Measurements from ENCODE around the gene EIF4A3.

Gene EIF4A3

GRCh38 chr17:80102664-80103448 is 44.1 kb downstream of the EIF4A3 start:
- Histone ChIP-seq H3K9ac (ENCODE audit: low read depth, low read length) (peak overlapping the region; percentile 5), H3K27me3 (ENCODE audit: control insufficient read depth, insufficient read depth, low read length) (peaks cover 5% of the 10 kb centered on the region), H3K4me3 (ENCODE audit: low read depth, low read length) (no peak overlapping the region), H3K4me1 (ENCODE audit: control insufficient read depth, insufficient read depth, low read length) (peaks cover 3% of the 10 kb centered on the region), H3K36me3 (ENCODE audit: control insufficient read depth, insufficient read depth, low read length) (no peaks in the 10 kb centered on the region), H3K9me3 (ENCODE audit: control insufficient read depth, insufficient read depth, low read length) (no peaks in the 10 kb centered on the region)

GRCh38 chr17:80101946-80102663 is 44.8 kb downstream of the EIF4A3 start:
- H3K36me3 ChIP-seq (ENCODE audit: control insufficient read depth, insufficient read depth, low read length) = no peaks in the 10 kb centered on the region
- H3K9ac ChIP-seq (ENCODE audit: low read depth, low read length) = peak overlapping the region; percentile 85
- no peaks in the 10 kb centered on the region for H3K9me3 ChIP-seq (ENCODE audit: control insufficient read depth, insufficient read depth, low read length)
- peaks cover 3% of the 10 kb centered on the region for H3K4me1 ChIP-seq (ENCODE audit: control insufficient read depth, insufficient read depth, low read length)
- H3K4me3 ChIP-seq (ENCODE audit: low read depth, low read length) = peak overlapping the region; percentile 90
- H3K27me3 ChIP-seq (ENCODE audit: control insufficient read depth, insufficient read depth, low read length) = peaks cover 5% of the 10 kb centered on the region

GRCh38 chr17:80101011-80101945 is 45.6 kb downstream of the EIF4A3 start, which contains the start of gene GAA:
TSS of gene GAA (plus strand) at chr17:80101581. CDS start at chr17:80104587, 3,006 bp downstream.
- Histone ChIP-seq H3K36me3 (ENCODE audit: control insufficient read depth, insufficient read depth, low read length) (no peaks in the 10 kb centered on the region), H3K9ac (ENCODE audit: low read depth, low read length) (peak within 1 kb of the TSS; percentile 85), H3K9me3 (ENCODE audit: control insufficient read depth, insufficient read depth, low read length) (no peaks in the 10 kb centered on the region), H3K4me3 (ENCODE audit: low read depth, low read length) (peak within 1 kb of the TSS; percentile 90), H3K27me3 (ENCODE audit: control insufficient read depth, insufficient read depth, low read length) (peaks cover 5% of the 10 kb centered on the region), H3K4me1 (ENCODE audit: control insufficient read depth, insufficient read depth, low read length) (peaks cover 3% of the 10 kb centered on the region)

- H3K27me3 ChIP-seq (ENCODE audit: control insufficient read depth, insufficient read depth, low read length) = peaks cover 5% of the 10 kb centered on the region
- no peaks in the 10 kb centered on the region for H3K36me3 ChIP-seq (ENCODE audit: control insufficient read depth, insufficient read depth, low read length)
- H3K9me3 ChIP-seq (ENCODE audit: control insufficient read depth, insufficient read depth, low read length) = no peaks in the 10 kb centered on the region
- H3K9ac ChIP-seq (ENCODE audit: low read depth, low read length) = no peak overlapping the region
- no peak overlapping the region for H3K4me3 ChIP-seq (ENCODE audit: low read depth, low read length)
- peaks cover 3% of the 10 kb centered on the region for H3K4me1 ChIP-seq (ENCODE audit: control insufficient read depth, insufficient read depth, low read length)
Measured at GRCh38 chr17:80100035-80100323, 46.9 kb downstream of the EIF4A3 start.

GRCh38 chr17:80099291-80100034 is 47.5 kb downstream of the EIF4A3 start:
- Histone ChIP-seq H3K36me3 (ENCODE audit: control insufficient read depth, insufficient read depth, low read length) (no peaks in the 10 kb centered on the region), H3K9me3 (ENCODE audit: control insufficient read depth, insufficient read depth, low read length) (no peaks in the 10 kb centered on the region), H3K4me3 (ENCODE audit: low read depth, low read length) (no peak overlapping the region), H3K27me3 (ENCODE audit: control insufficient read depth, insufficient read depth, low read length) (peaks cover 5% of the 10 kb centered on the region), H3K9ac (ENCODE audit: low read depth, low read length) (no peak overlapping the region), H3K4me1 (ENCODE audit: control insufficient read depth, insufficient read depth, low read length) (peaks cover 3% of the 10 kb centered on the region)

GRCh38 chr17:80097844-80098691 is 48.9 kb downstream of the EIF4A3 start:
- peaks cover 3% of the 10 kb centered on the region for H3K4me1 ChIP-seq (ENCODE audit: control insufficient read depth, insufficient read depth, low read length)
- H3K9ac ChIP-seq (ENCODE audit: low read depth, low read length) = no peak overlapping the region
- H3K9me3 ChIP-seq (ENCODE audit: control insufficient read depth, insufficient read depth, low read length) = no peaks in the 10 kb centered on the region
- peaks cover 5% of the 10 kb centered on the region for H3K27me3 ChIP-seq (ENCODE audit: control insufficient read depth, insufficient read depth, low read length)
- no peak overlapping the region for H3K4me3 ChIP-seq (ENCODE audit: low read depth, low read length)
- no peaks in the 10 kb centered on the region for H3K36me3 ChIP-seq (ENCODE audit: control insufficient read depth, insufficient read depth, low read length)

- Histone ChIP-seq H3K4me1 (ENCODE audit: control insufficient read depth, insufficient read depth, low read length) (peaks cover under 1% of the 10 kb centered on the region), H3K4me3 (ENCODE audit: low read depth, low read length) (no peak overlapping the region), H3K9me3 (ENCODE audit: control insufficient read depth, insufficient read depth, low read length) (no peaks in the 10 kb centered on the region), H3K36me3 (ENCODE audit: control insufficient read depth, insufficient read depth, low read length) (no peaks in the 10 kb centered on the region), H3K9ac (ENCODE audit: low read depth, low read length) (no peak overlapping the region), H3K27me3 (ENCODE audit: control insufficient read depth, insufficient read depth, low read length) (peaks cover 5% of the 10 kb centered on the region)
Measured at GRCh38 chr17:80097127-80097621, 49.8 kb downstream of the EIF4A3 start.

GRCh38 chr17:80096561-80097021 is 50.3 kb downstream of the EIF4A3 start:
- Histone ChIP-seq H3K36me3 (ENCODE audit: control insufficient read depth, insufficient read depth, low read length) (no peaks in the 10 kb centered on the region), H3K4me1 (ENCODE audit: control insufficient read depth, insufficient read depth, low read length) (no peaks in the 10 kb centered on the region), H3K27me3 (ENCODE audit: control insufficient read depth, insufficient read depth, low read length) (peaks cover 5% of the 10 kb centered on the region), H3K9me3 (ENCODE audit: control insufficient read depth, insufficient read depth, low read length) (no peaks in the 10 kb centered on the region), H3K4me3 (ENCODE audit: low read depth, low read length) (no peak overlapping the region), H3K9ac (ENCODE audit: low read depth, low read length) (no peak overlapping the region)

GRCh38 chr17:80095844-80096475 is 51.0 kb downstream of the EIF4A3 start:
- no peaks in the 10 kb centered on the region for H3K4me1 ChIP-seq (ENCODE audit: control insufficient read depth, insufficient read depth, low read length)
- no peaks in the 10 kb centered on the region for H3K36me3 ChIP-seq (ENCODE audit: control insufficient read depth, insufficient read depth, low read length)
- no peaks in the 10 kb centered on the region for H3K9me3 ChIP-seq (ENCODE audit: control insufficient read depth, insufficient read depth, low read length)
- H3K4me3 ChIP-seq (ENCODE audit: low read depth, low read length) = no peak overlapping the region
- peaks cover 5% of the 10 kb centered on the region for H3K27me3 ChIP-seq (ENCODE audit: control insufficient read depth, insufficient read depth, low read length)
- H3K9ac ChIP-seq (ENCODE audit: low read depth, low read length) = no peak overlapping the region

Measured in iPS-15b (cell line).